GM19438 (cell line): Measurements from ENCODE around the gene FXYD1.
A peak's percentile ranks its signal among the peaks of the same experiment; 100 is the strongest.
"Not testable (repeated sequence)": the region's sequence is repeated elsewhere in the genome, so short reads cannot be mapped to it uniquely, and the experiment has no call there.

Experiments used
- ATAC-seq: cut with Tn5 transposase; IDR thresholded peaks from one replicate; pipeline ENCODE4 v1.9.1; 2021; ENCODE audit warnings: low read depth; ENCODE audit not compliant: unreplicated experiment

Gene FXYD1

DNA sequence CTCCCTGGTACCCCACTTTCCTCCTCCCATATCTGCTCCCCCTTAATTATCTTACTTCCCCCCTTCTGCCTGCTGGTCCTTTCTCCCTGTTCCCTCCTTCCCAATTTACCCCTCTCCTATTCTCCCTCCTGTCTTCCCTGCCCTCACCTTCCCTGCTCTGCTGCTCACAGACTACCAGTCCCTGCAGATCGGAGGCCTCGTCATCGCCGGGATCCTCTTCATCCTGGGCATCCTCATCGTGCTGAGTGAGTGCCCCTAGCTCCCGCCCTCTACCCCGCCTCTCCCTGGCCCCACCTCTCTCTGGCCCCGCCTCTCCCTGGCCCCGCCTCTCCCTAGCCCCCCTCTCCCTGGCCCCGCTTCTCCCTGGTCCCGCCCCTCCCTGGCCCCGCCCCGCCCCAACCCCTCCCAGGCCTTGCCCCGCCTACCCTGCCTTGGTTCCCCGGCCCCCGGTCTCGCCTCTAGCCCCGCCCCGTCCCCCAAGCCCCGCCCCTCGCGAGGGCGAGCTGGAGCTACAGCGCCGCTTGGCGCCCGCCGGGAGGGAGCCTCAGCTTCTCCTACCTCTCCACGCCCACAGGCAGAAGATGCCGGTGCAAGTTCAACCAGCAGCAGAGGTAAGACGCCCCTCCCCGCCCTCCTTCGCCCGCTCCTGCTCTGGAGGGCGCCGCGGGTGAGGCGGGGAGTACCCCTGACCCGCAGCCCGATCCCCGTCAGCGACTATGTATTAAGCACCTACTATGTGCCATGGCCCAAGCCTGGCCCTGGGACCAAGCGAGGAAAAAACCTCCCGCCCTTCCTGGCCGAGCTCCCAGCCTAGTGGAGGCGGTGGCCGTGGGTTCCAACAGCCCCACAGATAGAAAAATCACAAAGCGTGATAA, 2.6 kb downstream of the FXYD1 start:
- ATAC-seq: no peak

DNA sequence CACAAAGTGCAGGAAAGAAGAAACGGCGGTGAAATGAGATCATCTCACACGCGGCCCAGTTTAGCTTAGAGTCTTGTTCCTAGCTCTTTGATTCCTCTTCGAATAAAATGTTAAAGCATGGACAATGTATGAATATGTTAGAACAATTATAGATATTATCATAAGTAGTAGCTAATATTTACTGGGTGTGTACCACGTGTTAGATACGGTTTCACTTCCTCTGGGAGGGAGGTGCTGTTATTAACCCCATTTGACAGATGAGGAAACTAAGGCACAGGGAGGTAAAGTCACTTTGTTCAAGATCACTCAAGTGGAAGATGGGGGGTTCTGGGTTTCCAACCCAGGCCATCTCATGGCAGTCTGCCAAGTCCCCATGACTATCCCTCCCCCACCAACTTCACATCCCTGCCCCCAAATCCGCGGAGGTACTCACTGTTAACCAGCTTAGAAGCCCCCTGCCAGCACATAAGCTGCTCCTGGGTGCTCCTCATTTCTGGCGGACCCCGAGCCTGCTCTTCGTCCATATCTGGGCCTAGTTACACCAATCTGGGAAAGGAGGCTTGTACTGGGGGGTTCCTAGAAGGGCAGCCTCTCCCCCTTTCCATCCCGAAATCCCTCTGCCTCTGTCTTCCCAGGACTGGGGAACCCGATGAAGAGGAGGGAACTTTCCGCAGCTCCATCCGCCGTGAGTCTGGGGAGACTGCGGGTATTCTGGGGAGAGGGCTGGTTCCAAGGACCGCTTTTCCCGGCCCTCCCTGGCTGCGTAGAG, 3.4 kb downstream of the FXYD1 start:
- ATAC-seq: no peak

DNA sequence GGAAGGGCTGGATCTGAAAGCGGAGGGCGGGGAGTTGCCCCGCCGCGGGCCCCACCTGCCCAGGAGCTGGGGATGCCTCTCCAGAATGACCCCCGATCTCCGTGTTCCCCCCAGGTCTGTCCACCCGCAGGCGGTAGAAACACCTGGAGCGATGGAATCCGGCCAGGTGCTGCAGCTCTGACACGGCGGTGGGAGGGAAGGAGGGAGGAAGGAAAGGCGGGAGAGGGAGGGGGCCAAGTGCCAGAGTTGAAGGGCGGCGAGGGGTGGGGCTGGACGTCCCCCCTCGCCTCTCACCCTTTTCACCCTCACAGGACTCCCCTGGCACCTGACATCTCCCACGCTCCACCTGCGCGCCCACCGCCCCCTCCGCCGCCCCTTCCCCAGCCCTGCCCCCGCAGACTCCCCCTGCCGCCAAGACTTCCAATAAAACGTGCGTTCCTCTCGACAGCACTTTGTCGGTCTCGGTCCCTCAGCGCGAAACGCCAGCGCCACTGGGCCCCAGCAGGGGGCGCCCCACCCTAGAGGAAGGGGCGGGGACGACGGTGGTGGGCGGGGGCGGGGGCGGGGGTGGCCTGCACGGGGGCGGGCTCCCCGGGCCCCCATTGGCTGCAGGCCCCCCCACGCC, 4.1 kb downstream of the FXYD1 start:
- ATAC-seq: no peak

DNA sequence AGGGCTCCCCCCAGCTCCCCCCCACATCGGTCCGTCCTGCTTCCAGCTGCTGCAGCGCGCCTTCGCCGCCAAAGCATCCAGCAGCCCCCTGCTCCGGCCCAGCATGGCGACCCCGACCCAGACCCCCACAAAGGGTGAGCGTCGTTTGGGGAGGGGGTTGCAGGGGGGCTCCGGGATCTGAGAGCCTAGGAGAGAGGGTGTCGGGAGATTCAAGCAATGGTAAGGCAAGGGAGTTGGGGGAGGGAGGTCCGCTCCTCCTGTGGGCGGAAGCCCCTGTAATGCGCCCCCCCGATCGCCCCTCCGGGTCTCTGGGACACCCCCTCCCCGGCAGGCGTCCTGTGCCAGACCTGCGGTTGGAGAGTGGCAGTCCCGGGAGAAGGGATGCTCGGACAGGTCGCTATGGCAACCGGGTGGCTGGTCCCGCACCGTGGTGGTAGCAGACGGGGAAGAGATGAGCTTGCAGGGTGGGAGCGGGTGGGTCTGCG, 4.6 kb downstream of the FXYD1 start, which contains the start of gene FXYD7:
FXYD7 (plus strand) TSS at position 25 of the 485 bp plus-strand sequence; CDS start at position 104, 79 bp downstream.
- no peak for ATAC-seq

DNA sequence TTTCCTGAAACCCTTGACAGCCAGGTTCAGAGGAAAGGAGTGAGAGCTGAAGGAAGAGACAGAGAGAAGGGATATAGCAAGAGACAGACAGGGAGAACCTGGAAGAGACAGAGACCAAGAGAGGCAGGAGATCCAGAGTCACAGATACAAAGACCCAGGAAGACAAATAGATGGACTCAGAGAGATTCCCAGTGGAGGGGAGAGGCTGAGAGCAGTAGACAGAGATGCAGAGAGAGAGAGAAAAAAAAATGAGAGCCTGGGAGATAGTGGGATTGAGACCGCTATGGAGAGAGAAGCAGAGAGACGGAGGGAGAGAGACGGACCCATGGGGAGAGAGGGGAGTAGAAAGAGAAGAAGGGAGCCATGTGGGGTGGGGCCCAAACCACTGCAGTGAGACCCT, 5.2 kb downstream of the FXYD1 start:
- no peak for ATAC-seq

DNA sequence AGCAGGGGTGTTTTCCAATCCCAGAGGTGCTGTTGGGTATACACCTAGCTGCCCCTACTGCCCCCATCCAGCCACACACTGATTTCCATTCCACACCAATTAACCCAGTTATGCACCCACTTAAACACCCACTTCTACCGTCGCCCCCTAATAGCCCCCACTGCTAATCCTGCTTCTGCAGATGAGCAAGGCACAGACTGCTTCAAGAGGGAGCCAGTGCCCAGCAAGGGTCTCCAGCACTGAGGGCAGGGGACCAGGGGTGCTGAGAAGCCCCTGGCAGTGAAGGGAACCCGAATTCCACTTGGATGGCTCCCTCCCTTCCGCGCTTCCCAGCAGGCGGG, 5.6 kb downstream of the FXYD1 start:
- no peak for ATAC-seq

DNA sequence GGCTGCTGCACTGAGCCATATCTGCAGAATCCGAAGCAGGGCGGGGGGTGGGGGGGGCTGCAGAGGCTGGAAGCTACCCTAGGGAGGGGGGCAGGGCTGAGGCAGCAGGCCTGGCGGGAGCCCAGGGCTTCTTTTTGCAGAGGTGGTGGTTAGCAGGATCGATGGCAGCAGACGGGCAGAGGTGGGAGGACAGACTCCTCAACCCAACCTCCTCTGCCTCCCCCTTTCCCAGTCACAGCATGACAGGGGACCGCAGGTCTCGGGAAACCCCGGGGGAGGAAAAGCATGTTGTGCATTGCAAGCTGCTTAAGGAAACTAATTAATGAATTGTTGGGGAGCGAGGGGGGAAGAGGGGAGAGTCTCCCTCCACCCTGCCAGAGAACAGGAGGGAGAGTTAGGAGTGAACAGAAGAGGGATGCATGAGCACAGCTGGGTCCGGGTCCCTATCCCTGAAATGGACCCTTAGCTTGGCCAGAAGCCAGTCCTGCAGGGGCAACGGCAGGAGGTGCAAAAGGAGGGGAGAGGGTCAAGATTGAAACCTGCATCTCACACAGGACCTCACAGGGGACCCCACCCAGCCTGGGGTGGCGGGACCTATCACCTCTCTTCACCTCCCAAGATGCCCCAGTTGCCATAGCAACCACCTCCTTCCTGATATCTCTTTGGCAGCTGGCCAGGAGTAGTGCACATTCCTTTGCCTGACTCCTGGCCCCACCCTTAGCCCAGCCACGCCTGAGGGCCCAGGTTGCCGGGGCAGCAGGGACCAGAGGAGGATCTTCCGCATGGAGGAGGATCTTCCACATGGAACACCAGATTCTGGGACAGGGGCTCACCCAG, 6.2 kb downstream of the FXYD1 start:
- ATAC-seq: no peak

DNA sequence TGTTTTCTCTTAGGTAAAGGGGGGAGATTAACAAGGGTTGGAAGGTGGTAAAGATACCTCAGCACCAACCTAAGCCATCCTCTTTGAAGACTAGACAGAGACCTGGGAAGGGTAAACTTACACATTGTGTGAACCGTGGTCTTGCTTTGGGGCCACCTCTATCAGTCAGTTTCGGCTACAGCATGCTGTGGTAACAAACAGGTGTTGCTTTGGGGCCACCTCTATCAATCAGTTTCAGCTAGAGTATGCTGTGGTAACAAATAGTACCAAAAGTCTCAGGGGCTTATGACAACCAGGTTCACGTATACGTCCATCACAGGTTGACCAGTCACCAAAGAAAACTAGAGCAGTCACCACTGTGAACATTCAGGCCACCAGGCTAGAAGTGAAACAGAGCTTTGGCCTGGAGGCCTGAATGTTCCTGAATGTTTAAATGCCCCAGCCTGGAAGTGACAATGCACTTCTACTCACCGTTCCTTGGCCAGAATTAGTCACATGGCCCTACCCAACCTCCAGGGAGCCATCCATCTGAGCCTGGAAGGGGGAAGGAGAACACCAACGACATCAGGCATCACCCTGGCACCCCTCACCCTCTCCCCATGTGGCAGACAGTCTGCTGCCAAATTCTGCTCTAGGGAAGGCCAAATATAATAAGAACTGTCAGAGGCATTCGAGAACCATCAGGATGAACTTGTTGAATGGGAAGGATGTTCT, 8.3 kb downstream of the FXYD1 start:
- no peak for ATAC-seq

DNA sequence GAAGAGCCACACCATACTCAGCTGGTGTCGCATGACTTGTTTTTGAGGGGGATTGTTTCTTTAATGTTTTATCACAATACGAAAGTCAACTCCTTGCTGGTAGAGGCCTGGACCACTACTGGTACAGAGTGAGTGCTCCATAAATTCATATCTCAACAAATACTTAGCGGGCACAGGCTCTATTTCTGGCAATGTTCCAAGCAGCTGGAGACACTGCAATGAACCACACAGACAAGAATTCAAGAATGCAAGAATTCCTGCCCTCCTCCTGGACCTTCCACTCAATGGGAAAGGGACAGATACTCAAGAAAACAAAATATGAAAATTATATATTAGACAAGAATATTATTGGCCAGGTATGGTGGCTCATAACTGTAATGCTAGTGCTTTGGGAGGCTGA, 10.8 kb downstream of the FXYD1 start:
- no peak for ATAC-seq

DNA sequence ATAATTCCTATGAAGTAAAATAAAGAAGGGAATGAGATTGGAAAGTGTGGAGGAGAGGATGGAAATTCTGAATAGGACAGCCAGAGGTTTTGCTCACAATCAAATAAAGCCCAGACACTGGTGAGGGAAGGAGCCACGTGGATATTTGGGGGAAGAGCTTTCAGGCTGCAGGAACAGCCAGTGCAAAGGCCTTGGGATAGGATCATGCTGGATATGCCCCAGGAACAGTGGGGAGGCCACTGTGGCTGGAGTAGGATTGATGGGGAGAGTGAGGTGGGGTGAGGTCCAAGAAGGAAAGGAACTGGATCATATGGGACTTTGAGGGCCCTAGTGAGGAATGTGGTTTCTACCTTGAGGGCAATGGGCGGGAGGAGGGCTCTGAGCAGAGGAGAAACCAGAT, 11.8 kb downstream of the FXYD1 start:
- ATAC-seq: no peak

DNA sequence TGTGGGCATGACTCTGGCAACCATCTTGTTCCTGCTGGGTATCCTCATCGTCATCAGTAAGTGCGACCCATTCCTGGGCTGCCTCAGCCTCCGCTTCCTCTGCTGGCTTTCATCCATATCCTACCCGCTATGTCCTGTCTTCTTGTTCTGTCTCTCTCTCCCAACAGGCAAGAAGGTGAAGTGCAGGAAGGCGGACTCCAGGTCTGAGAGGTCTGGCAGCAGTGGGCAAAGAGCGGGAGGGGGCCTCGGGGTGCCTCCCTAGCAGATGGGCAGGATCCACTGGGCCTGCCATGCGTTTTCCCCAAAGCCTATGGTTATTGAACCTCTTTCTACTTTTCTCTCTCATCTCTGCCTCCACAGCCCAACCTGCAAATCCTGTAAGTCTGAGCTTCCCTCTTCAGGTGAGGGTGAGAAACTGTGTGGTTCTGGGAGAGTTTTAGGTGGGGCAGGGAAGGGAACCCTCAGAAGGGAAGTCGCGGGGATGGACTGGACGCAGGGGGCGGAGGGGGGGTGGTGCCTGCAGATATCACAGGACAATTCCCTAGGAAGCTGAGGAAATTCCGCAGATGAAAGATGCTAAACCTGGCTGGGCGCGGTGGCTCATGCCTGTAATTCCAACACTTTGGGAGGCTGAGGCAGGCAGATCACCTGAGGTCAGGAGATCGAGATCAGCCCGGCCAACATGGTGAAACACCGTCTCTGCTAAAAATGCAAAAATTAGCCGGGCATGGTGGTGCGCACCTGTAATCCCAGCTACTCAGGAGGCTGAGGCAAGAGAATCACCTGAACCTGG, 12.8 kb downstream of the FXYD1 start:
- ATAC-seq: no peak

DNA sequence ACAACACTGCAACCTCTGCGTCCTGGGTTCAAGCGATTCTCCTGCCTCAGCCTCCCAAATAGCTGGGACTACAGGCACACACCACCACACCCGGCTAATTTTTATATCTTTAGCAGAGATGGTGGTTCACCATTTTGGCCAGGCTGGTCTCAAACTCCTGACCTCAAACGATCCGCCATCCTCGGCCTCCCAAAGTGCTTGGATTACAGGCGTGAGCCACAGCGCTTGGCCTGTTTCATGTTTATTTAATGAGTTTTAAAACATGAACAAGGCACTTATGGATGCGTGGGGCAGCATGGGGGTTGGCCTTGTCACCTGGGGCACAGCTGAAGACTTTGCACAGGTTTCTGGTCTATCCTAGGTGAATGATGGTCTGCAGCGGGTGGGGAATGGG, 14.5 kb downstream of the FXYD1 start:
- ATAC-seq: not testable (repeated sequence)

DNA sequence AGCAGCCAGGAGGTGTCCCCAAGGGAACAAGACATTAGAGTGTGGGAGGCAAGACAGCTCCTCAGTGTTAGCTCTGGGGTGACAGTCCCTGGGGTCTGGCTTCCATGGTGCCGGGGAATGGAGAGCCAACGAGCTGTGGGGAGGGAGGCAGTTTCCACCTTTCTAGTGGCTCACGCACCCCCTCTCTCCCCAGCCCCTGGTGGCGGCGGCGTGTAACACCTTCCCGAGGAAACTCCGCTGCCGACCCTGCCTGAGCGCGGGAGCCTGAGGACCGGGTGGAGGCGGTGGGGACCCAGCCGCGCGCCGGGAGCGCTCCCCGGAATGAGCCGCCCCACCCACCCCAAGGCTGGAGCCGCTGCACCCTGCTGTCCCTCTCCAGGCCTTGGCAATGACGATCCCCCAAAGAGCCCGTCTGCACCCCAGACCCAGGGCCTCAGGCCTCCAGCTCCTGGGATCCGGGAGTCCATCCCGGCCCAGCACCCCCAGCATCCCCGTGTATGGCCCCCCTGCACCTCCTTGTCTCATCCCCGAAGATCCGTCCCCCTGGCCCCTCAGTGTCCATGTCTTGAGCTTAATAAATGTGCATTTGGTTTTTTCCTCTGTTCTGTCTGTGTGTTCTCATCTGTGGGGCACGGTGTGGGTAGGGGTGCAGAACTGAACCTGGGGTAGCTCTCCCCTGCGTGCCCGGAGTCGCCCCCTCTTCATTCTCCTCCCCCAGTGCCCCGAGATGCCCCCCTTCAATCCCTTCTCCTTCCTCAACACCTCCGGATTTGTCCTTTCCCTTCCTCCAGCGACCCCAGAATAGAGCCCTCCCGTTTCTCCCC, 15.3 kb downstream of the FXYD1 start:
- ATAC-seq: no peak

DNA sequence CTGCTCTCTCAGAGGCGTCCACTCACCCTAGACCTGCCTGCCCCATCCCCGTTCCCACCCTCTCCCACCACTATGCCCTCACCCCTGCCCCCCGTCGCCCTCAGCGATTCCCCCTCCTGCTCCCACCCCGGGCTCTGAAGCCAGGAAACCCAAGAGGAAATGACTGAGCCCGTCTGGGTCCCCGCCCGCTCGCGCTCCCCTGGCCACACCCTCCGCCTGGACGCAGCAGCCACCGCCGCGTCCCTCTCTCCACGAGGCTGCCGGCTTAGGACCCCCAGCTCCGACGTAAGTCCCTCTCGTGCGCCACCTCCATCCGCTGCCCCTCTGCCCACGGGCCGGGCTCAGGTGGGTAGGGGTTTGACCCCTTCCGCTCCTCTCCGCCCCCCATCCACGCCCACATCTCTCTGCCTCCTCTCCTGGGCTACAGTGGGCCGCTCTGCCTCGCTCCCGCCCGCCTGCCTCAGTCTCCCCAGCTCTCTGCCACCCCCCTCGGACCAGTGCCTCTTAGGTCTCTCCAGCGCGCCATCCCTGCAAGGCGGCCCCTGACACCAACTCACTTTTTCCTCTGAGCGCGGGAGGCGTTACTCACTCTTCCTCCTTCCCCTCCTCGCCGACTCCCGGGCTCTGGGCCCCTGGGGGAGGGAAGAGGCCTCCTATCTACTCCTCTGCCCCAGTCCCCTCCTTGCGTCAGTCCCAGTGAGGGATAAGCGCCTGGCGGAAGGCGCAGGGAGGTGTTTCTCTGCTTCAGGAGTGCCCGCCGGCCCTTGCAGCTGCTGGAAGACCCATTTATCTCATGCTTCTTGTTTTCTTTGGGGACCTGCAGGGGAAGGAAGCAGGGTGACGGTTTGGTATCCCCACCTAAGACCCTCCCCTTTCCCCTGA, 16.1 kb downstream of the FXYD1 start, which contains the start of gene FXYD5:
FXYD5 (plus strand) TSS at position 211 of the 882 bp plus-strand sequence. CDS start 816 bp downstream, outside the sequence.
- peak; percentile 61 for ATAC-seq

DNA sequence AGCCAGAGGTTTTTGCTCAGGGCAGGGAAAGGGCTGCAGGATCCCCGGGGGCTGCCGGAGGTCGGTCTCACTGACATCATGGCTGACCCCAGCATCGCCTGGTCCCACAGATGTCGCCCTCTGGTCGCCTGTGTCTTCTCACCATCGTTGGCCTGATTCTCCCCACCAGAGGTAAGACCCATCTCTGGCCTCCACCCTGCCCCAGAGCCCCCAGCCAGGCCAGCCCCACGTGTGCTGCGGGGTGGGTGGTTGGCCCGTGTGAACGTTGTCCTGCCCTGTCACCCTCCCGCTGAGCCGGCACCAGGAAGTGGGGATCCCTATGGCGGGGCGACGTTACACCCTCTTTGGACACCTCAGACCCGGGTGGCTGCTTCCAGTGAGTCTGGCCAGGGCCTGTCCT, 16.8 kb downstream of the FXYD1 start:
- peak; percentile 37 for ATAC-seq

DNA sequence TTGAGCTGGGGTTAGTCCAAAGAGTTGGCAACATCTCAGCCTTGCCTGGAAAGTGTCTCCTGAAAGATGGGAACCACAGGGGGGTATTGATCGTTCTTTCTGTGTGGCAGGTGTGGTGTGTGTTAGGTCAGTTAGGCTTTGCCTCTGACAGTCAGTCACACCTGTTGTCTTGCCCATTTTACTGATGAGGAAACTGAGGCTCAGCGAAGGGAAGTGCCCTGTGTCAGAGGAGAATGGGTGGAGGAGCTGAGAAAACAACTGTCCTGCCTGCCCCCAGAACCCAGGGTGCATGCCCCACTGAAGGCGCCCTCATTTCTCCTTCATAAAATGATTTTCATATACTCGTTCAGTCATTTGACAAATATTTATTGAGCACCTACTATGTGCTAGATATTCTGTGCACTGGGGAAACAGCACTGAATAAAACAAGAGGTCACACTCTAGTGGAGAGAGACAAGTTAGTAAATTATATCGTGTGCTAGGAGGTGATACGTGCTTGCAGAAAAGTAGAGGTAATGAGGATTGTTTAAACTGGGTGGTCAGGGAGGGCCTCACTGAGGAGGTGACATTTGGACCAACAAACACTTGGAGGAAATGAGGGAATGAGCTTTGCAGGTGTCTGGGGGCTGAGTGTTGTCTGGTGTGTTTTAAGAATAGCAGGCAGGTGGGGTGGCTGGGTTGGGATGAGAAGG, 17.5 kb downstream of the FXYD1 start:
- no peak for ATAC-seq

DNA sequence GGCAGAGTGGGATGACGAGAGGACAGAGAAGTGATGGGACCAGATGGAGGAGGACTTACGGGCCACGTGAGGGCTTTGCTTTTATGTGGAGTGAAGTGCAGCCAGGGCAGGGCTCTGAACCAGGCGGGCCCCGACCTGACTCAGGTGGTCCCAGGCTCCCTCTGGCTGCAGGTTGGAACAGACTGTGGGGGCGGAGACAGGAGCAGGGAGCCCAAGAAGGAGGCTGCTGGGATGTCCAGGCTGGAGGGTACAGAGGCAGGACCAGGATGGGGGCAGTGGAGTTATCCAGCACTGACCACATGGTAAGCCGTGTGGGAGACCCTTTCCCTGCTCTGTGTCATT, 18.0 kb downstream of the FXYD1 start:
- no peak for ATAC-seq
